Measurements from ENCODE around the gene SCFD1.

SCFD1 gene

DNA sequence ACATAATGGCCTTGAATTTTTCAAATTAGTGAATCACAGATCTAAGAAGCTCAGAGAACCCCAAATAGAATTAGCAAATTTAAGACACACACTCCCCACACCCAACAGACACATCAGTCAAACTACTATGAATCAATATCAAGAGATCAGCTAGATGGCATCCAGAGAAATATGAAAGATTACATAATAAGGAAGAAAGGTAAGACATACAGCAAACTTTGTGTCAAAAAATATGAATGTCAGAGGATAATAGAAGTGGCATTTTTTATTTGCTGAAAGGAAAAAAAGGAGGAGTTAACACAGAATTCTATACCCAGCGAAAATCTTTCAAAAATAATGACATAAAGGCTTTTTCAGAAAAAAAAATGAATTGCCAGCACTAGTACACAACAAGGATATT lies 141.8 kb downstream of the SCFD1 start:
- DNase-seq: no peak

DNA sequence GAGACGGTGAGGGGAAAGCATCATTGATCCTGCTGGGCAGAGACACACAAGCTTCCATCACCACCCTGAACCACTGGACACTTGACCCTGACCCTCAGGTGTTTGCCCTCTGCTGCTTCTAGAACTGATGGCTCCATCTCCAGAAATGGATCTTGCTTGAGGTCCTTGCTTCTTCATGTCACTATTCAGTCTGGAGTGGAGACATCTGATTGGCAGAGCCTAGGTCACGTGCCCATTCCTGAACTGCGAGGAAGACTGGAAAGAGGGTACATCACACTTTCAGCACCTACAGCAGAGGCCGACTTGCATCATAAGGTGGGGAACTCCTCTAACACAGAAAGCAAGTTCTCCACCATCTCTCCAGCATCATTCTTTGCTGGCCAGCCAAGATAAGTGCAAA lies 145.5 kb downstream of the SCFD1 start:
- DNase-seq: no peak

DNA sequence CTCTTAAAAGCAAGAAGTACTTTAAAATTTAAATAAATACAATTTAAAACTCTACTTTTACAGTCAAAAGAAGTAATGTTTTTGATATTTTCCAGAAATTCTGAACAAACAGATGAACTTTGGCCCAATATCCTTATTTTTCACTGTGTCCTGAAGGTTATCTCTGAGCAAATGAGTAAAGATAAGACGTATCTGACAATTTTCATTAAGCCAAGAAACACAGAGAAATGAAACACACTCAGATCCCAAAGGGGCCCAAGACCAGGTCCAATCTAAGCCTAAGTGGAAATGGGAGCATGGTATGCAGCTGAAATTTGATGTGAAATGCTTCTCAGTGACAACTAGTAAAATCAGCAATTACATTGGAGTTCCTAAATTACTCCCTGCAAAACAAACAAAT lies 146.7 kb downstream of the SCFD1 start:
- DNase-seq: no peak

DNA sequence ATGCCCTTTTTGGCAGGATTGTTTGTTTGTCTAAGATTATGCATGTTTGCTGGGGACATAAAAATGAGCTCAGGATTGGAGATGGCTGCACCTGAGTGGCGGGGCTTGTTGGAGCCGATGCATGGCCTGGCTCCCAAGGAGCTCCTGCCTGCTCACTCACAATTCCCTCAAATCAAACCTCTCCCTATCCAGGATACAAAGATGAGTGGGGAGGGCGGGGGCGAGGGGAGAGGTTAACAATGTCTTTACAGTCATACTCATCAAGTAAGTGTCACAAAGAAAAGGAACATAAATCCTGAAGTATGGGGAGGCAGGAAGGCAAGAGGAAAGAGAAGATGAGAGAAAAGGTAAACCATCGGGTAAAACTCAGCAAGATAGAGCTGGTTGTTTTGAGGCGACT lies 148.3 kb downstream of the SCFD1 start:
- no peak for DNase-seq

DNA sequence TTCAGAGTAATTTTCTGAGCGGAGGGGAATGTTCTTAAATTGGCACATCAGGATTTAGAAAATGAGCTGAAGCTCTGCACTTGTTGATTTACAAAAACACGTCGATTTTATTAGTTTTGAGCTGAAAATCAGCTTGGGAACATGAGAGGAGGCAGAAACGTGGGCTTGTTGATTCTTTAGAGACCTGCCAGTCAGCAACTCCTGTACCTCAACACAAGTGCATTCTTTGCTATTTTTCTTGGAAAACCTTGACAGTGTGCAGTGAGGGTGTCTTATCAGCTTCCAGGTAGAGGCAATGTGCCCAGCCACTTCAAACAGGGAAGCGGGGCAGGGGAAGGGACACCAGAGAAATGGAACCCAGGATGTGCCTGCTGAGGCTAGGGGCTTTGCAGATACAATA lies 149.5 kb downstream of the SCFD1 start:
- DNase-seq: no peak

DNA sequence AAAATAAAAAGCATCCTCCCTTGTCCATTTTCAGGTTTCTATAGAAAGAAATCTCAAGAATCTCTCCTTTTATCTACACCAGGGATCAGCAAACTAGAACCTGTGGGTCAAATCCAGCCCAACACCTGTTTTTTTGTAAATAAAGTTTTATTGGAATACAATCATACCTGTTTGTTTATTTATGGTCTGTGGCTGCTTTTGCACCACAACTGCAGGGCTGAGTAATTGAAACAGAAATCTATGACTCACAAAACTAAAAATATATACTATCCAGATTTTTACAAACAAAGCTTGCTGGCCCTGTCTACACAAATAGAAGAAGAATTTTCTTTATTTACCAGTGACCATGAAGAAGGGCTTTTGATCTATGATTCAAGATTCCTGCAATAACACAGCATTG lies 157.1 kb downstream of the SCFD1 start:
- no peak for DNase-seq
